SU-DHL-6 (cell line): ENCODE results near the gene NXPE1.

Source experiments
- CTCF ChIP-seq: fragments of 200-600 bp; sonication (generic); IDR thresholded peaks from one replicate; pipeline ENCODE4 v1.5.1; 2017; ENCODE audit warnings: antibody characterized with exemption, mild to moderate bottlenecking, low read length, moderate library complexity; ENCODE audit not compliant: insufficient read depth, poor library complexity, severe bottlenecking
- EZH2phosphoT487 ChIP-seq: fragments of 200-600 bp; sonication (generic), shearing (Covaris generic); conservative IDR thresholded peaks from 2 replicates; pipeline ENCODE4 v1.6.1; 2018; ENCODE audit warnings: mild to moderate bottlenecking, antibody characterized with exemption, low read length, moderate library complexity, mixed read lengths

GRCh38 chr11:114609429-114609828 is 49.7 kb upstream of the NXPE1 start:
- TF ChIP-seq CTCF, result no peak
- no peak for TF ChIP-seq EZH2phosphoT487
